Progenitor cell of endocrine pancreas (in vitro differentiated cells): ENCODE data around the gene MAP3K5. TPM values are rescaled to one million over a fixed set of nuclear protein-coding genes. Genes with fewer than 3 reads are reported as not detected.

Experiments
- DNase-seq: peaks from one replicate; pipeline ENCODE4 v3.0.0; 2021; ENCODE audit warnings: low spot score; ENCODE audit not compliant: unreplicated experiment
- H3K27ac Mint-ChIP-seq: 2 replicates; pipeline ENCODE4 v1.8.0; 2021; ENCODE audit warnings: mild to moderate bottlenecking, moderate library complexity, mixed read lengths
- H3K27me3 Mint-ChIP-seq: 2 replicates; pipeline ENCODE4 v1.8.0; 2021; ENCODE audit warnings: mixed read lengths
- H3K36me3 Mint-ChIP-seq: 2 replicates; pipeline ENCODE4 v1.8.0; 2022; ENCODE audit warnings: mixed read lengths; ENCODE audit not compliant: insufficient read depth
- H3K4me1 Mint-ChIP-seq: 2 replicates; pipeline ENCODE4 v1.8.0; 2021; ENCODE audit warnings: low read depth, mixed read lengths
- H3K4me3 Mint-ChIP-seq: 2 replicates; pipeline ENCODE4 v1.8.0; 2021; ENCODE audit warnings: low read depth, mild to moderate bottlenecking, moderate library complexity, mixed read lengths
- H3K9me3 Mint-ChIP-seq: 2 replicates; pipeline ENCODE4 v1.8.0; 2021; ENCODE audit warnings: low read depth, mixed read lengths
- CTCF ChIP-seq: fragments of 200-600 bp; sonication (generic); IDR thresholded peaks from one replicate; pipeline ENCODE4 v1.5.0; 2021; ENCODE audit warnings: antibody characterized with exemption, mild to moderate bottlenecking; ENCODE audit not compliant: unreplicated experiment
- total RNA-seq: library from RNA; stranded (reverse); gene quantifications from 2 replicates; pipeline ENCODE4 v1.2.1, GENCODE V29; 2021

The MAP3K5 gene
- total RNA-seq, 1 donor from 2014 or later, result 1.1 TPM

DNA sequence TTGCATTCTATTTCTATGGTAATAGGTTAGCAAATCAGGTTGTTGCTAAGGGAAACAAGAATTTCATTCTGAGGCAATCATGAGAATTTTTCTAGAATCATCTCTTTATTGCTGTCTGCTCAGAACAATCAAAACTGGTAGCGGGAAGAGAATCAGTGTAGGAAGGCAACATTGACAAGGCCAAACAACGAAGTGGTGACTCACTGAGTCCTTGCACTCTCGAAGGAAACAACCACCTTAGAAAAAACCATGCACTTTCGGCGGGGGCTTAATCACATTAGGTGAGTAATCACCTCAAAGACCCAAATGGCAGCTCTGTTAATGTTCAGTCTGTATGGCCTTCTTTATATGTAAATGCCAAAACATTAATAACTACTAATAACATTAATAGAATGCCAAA is 163.3 kb downstream of the MAP3K5 start:
- peaks cover 2% of the 10 kb centered on the region for H3K27me3 Mint-ChIP-seq
- no peaks in the 10 kb centered on the region for H3K4me1 Mint-ChIP-seq
- DNase-seq, result no peak
- H3K9me3 Mint-ChIP-seq, result no peaks in the 10 kb centered on the region
- no peak overlapping the region for H3K27ac Mint-ChIP-seq
- H3K4me3 Mint-ChIP-seq, result no peak overlapping the region
- no peaks in the 10 kb centered on the region for H3K36me3 Mint-ChIP-seq
- no peak for TF ChIP-seq CTCF

- no peaks in the 10 kb centered on the region for H3K4me1 Mint-ChIP-seq
- H3K4me3 Mint-ChIP-seq, result no peak overlapping the region
- no peaks in the 10 kb centered on the region for H3K36me3 Mint-ChIP-seq
- H3K27ac Mint-ChIP-seq, result no peak overlapping the region
- H3K27me3 Mint-ChIP-seq, result peaks cover 15% of the 10 kb centered on the region
- TF ChIP-seq CTCF, result no peak
- no peak for DNase-seq
- no peaks in the 10 kb centered on the region for H3K9me3 Mint-ChIP-seq
These were observed 165.1 kb downstream of the MAP3K5 start for GRCh38 chr6:136627191-136627590.

GRCh38 chr6:136625293-136625692 is 167.0 kb downstream of the MAP3K5 start:
- DNase-seq, result no peak
- no peak overlapping the region for H3K4me3 Mint-ChIP-seq
- H3K4me1 Mint-ChIP-seq, result no peaks in the 10 kb centered on the region
- H3K27me3 Mint-ChIP-seq, result peaks cover 15% of the 10 kb centered on the region
- H3K27ac Mint-ChIP-seq, result no peak overlapping the region
- H3K9me3 Mint-ChIP-seq, result no peaks in the 10 kb centered on the region
- TF ChIP-seq CTCF, result no peak
- H3K36me3 Mint-ChIP-seq, result no peaks in the 10 kb centered on the region

DNA sequence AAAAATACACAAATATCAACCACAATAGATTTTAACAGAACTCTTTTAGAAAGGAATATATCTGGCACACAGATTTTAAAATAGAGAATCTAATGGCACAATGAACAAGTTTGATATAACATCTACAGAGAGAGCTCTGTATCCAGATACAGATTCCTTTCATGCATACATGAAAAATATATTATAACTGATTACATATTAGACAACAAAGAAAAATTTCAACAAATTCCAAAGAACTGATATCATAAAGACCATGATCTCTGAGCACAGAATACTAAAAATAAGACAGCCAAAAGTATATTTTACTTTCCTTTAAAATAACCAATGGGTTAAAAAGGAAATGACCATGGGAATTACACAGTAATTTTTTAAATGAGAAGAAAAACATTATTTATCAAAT is 167.9 kb downstream of the MAP3K5 start:
- no peak for DNase-seq
- peaks cover 15% of the 10 kb centered on the region for H3K27me3 Mint-ChIP-seq
- H3K36me3 Mint-ChIP-seq, result no peaks in the 10 kb centered on the region
- TF ChIP-seq CTCF, result no peak
- no peak overlapping the region for H3K4me3 Mint-ChIP-seq
- H3K9me3 Mint-ChIP-seq, result no peaks in the 10 kb centered on the region
- no peaks in the 10 kb centered on the region for H3K4me1 Mint-ChIP-seq
- H3K27ac Mint-ChIP-seq, result no peak overlapping the region

GRCh38 chr6:136618086-136618485 is 174.2 kb downstream of the MAP3K5 start:
- DNase-seq, result no peak
- no peak for TF ChIP-seq CTCF
- Mint-ChIP-seq H3K4me3 (no peak overlapping the region), H3K4me1 (no peaks in the 10 kb centered on the region), H3K9me3 (no peaks in the 10 kb centered on the region), H3K27me3 (peaks cover 12% of the 10 kb centered on the region), H3K36me3 (no peaks in the 10 kb centered on the region), H3K27ac (no peak overlapping the region)
